HepG2 (cell line): Measurements from ENCODE around the gene ANKRD6.

Source experiments
- CREB1 ChIP-seq, 2 experiments: fragments of 450-650 bp in 1 of 2; IDR thresholded peaks; 2 replicates each; pipeline ENCODE4 v1.6.1; 2016 to 2017; ENCODE audit warnings: control low read depth in 1 of 2, mild to moderate bottlenecking in 1 of 2, missing compliant biosample characterization in 1 of 2, missing genetic modification characterization in 1 of 2
- ETV5 ChIP-seq: IDR thresholded peaks from 2 replicates; pipeline ENCODE4 v1.6.1; 2018; ENCODE audit warnings: missing biosample characterization, missing genetic modification reagents, inconsistent platforms, borderline replicate concordance
- HNF1A ChIP-seq, 2 experiments: sonication (generic) in 1 of 2; formaldehyde crosslinking in 1 of 2; IDR thresholded peaks; 2 replicates each; pipeline versions ENCODE4 v1.4.0 to v1.6.1; 2016 to 2020; ENCODE audit warnings: borderline replicate concordance in 1 of 2, low read depth in 1 of 2, mild to moderate bottlenecking in 1 of 2, missing genetic modification reagents in 1 of 2
- MIER3 ChIP-seq: IDR thresholded peaks from 2 replicates; pipeline ENCODE4 v1.6.1; 2016; ENCODE audit warnings: missing compliant biosample characterization, borderline replicate concordance
- TF ChIP-seq, protein P1 (sequence below): sonication (generic); formaldehyde crosslinking; IDR thresholded peaks from 2 replicates; pipeline ENCODE4 v1.5.0; 2020; ENCODE audit warnings: mild to moderate bottlenecking, missing genetic modification reagents, moderate library complexity
- TF ChIP-seq, protein P2 (sequence below): sonication (generic); formaldehyde crosslinking; IDR thresholded peaks from 2 replicates; pipeline ENCODE4 v1.4.0; 2020; ENCODE audit warnings: missing genetic modification reagents, borderline replicate concordance
- TF ChIP-seq, protein P3 (sequence below): sonication (generic); formaldehyde crosslinking; IDR thresholded peaks from 2 replicates; pipeline ENCODE4 v1.8.0; 2022; ENCODE audit warnings: missing genetic modification reagents, mild to moderate bottlenecking, borderline replicate concordance

DNA sequence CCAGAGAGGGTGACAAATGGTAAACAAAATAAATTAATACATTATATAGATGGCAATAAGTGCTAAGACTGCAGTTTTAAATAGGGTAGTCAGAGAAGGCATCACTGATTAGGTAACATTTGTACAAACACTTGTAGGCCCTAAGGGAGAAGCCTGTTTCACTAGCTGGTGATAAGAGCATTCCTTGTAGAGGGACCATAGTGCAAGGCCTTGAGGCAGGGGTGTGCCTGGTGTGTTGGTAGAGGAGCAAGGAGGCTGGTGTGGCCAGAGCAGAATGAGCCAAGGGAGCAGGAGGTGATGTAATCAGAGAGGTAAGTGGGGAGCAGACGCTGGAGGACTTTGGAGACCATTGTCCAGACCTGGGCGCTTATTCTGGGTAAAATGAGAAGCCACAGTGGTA lies 70.7 kb downstream of the ANKRD6 start:
- TF ChIP-seq, protein P1, sequence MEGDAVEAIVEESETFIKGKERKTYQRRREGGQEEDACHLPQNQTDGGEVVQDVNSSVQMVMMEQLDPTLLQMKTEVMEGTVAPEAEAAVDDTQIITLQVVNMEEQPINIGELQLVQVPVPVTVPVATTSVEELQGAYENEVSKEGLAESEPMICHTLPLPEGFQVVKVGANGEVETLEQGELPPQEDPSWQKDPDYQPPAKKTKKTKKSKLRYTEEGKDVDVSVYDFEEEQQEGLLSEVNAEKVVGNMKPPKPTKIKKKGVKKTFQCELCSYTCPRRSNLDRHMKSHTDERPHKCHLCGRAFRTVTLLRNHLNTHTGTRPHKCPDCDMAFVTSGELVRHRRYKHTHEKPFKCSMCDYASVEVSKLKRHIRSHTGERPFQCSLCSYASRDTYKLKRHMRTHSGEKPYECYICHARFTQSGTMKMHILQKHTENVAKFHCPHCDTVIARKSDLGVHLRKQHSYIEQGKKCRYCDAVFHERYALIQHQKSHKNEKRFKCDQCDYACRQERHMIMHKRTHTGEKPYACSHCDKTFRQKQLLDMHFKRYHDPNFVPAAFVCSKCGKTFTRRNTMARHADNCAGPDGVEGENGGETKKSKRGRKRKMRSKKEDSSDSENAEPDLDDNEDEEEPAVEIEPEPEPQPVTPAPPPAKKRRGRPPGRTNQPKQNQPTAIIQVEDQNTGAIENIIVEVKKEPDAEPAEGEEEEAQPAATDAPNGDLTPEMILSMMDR (CRISPR knock-in tag) = no peak
- TF ChIP-seq MIER3 (CRISPR knock-in tag) (no peak), CREB1 (IDR thresholded peaks at IDR 0.05) (no peak), CREB1 (CRISPR knock-in tag; IDR thresholded peaks at IDR 0.05) (no peak), ETV5 (CRISPR knock-in tag) (no peak), HNF1A (IDR thresholded peaks at IDR 0.05; ENCODE audit: low read depth) (no peak), HNF1A (CRISPR knock-in tag; IDR thresholded peaks at IDR 0.05; ENCODE audit: borderline replicate concordance) (no peak)
- TF ChIP-seq, protein P2, sequence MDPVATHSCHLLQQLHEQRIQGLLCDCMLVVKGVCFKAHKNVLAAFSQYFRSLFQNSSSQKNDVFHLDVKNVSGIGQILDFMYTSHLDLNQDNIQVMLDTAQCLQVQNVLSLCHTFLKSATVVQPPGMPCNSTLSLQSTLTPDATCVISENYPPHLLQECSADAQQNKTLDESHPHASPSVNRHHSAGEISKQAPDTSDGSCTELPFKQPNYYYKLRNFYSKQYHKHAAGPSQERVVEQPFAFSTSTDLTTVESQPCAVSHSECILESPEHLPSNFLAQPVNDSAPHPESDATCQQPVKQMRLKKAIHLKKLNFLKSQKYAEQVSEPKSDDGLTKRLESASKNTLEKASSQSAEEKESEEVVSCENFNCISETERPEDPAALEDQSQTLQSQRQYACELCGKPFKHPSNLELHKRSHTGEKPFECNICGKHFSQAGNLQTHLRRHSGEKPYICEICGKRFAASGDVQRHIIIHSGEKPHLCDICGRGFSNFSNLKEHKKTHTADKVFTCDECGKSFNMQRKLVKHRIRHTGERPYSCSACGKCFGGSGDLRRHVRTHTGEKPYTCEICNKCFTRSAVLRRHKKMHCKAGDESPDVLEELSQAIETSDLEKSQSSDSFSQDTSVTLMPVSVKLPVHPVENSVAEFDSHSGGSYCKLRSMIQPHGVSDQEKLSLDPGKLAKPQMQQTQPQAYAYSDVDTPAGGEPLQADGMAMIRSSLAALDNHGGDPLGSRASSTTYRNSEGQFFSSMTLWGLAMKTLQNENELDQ (CRISPR knock-in tag) = no peak
- TF ChIP-seq, protein P3, sequence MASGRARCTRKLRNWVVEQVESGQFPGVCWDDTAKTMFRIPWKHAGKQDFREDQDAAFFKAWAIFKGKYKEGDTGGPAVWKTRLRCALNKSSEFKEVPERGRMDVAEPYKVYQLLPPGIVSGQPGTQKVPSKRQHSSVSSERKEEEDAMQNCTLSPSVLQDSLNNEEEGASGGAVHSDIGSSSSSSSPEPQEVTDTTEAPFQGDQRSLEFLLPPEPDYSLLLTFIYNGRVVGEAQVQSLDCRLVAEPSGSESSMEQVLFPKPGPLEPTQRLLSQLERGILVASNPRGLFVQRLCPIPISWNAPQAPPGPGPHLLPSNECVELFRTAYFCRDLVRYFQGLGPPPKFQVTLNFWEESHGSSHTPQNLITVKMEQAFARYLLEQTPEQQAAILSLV (CRISPR knock-in tag) = no peak
